ENCODE results near the gene SST.

SST gene

DNA sequence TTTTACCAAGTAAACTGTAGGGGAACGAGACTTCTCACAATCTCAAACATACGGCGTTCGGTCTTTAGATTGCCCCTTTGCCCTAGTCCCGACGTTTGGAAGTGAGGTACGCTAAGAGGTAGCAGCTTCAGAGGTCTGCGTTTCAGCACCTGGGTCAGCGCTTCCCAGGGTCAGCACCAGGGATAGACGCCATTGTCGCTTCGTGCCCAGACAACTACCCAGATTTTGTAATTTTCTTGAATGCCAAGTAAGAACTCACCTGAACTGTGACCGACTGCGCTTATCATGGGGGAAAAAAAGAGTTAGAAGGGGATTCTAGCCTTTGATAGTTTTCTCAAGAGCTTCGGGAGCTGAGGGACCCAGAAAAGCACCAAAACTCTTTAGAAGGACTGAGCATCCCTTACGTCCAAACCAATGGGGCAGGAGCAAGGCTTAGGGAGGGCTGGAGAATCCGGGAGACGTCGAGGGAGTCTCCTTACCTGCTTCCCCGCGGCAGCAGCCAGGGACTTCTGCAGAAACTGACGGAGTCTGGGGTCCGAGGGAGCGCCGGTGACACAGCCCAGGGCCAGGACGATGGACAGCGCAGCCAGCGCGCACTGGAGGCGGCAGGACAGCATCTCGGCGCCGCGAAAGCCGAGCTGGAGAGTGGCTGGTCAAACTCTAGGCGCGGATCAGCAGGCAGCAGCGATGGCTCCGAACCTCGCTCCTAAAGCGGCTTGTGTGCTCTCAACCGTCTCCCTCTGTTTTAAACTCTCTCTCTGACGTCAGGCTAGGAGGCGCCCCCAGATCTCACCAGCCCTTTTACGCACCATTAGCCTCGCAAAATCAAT is at the start of gene SST:
Gene SST, minus strand, starts transcription at position 720 of the 830 bp plus-strand sequence. Its CDS starts 103 bp downstream, at position 617.
- H3K4me3 Mint-ChIP-seq = no peak within 1 kb of the TSS
- H3K27ac Mint-ChIP-seq = no peak within 1 kb of the TSS
- DNase-seq (no peak), ATAC-seq (replicated peaks) (no peak)
- H3K9me3 Mint-ChIP-seq = no peaks in the 10 kb centered on the region
- H3K27me3 Mint-ChIP-seq = peaks cover 45 to 54% of the 10 kb centered on the region in 2 donors
- no peaks in the 10 kb centered on the region for H3K36me3 Mint-ChIP-seq
- peaks cover 6 to 7% of the 10 kb centered on the region in 2 donors for H3K4me1 Mint-ChIP-seq

DNA sequence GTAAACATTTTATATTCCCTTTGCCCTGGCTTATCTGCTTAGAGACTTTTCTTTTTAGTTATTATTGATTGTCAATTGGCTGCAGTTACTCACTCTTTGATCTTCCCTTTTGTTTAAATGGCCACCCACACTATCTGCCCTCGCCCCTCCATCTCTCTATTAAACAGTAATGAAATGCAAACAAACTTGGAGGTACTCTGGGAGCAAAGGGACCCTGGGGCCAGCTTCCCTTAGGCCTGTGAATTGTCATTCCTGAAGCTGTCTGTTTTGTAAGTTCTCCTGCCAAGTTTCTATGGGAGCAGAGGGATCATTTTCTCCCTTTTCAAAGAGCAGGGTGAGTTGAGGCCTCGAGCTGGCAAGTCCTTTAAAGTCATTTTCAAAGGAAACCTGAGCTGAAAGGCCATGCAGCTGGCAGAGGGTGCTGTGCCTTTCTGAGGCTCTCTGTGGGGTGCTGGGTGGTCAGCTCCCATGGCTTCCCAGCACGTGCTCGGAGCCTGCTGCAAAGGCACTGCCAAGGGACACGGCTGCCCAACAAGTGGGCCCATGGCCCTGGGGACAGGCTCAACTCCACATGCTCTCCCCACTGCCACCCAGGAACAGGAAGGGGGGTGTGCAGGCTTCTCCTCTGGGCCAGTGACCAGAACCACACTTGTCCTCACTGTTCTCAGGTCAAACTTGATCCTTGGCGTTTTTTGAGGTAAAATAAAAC is 49.6 kb upstream of the SST start:
- H3K4me3 Mint-ChIP-seq = no peak overlapping the region
- no peaks in the 10 kb centered on the region for H3K9me3 Mint-ChIP-seq
- peaks cover 0 to under 1% of the 10 kb centered on the region in 2 donors for H3K27me3 Mint-ChIP-seq
- H3K4me1 Mint-ChIP-seq = peaks cover 0 to under 1% of the 10 kb centered on the region in 2 donors
- peak in 1 of 2 donors; percentile 7 for ATAC-seq (replicated peaks)
- no peak for DNase-seq
- H3K36me3 Mint-ChIP-seq = peaks cover 20 to 32% of the 10 kb centered on the region in 2 donors
- H3K27ac Mint-ChIP-seq = peak overlapping the region; percentile 31

DNA sequence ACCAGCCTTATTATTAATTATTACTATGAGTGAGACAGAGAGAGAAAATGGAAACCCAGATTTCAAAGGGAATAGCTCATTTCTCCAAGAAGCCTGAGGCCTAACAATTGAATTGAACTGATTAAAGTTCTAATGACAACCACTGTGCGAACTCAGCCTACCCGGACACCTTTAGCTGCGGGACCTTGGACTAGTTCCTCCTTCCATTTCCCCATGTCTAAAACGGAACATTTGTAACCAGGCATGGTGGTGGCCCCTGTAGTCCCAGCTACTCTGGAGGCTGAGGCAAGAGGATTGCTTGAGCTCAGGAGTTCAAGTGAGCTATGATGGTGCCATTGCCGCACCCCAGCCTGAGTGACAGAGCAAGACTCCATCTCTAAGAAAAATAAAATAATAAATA is 48.6 kb upstream of the SST start:
- DNase-seq (no peak), ATAC-seq (replicated peaks) (no peak)
- peaks cover 14 to 24% of the 10 kb centered on the region in 2 donors for H3K36me3 Mint-ChIP-seq
- peaks cover 0 to 4% of the 10 kb centered on the region in 2 donors for H3K27me3 Mint-ChIP-seq
- H3K27ac Mint-ChIP-seq = no peak overlapping the region
- H3K9me3 Mint-ChIP-seq = no peaks in the 10 kb centered on the region
- H3K4me1 Mint-ChIP-seq = peaks cover 3 to 7% of the 10 kb centered on the region in 2 donors
- H3K4me3 Mint-ChIP-seq = no peak overlapping the region

DNA sequence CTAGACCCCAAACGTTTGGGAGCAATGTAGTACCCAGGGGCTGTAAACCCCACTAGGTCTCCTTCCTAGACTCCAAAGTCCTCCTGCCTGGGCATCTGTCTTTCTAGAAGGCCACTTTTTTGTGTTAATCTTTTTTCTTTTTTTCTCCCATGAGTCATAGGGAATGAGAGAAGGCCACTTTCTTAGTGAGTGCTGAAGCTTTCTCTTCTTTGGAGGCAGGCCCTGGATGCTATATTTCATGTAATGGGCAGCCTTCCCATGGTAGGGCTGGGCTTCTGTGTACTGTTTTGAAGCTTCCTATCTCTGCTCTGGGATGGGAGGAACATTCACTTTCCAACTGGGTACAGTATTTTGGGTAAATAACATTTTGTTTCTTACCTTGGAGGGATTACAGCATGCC is 47.4 kb upstream of the SST start:
- Mint-ChIP-seq H3K4me3 (no peak overlapping the region), H3K36me3 (peaks cover 10 to 16% of the 10 kb centered on the region in 2 donors), H3K9me3 (no peaks in the 10 kb centered on the region), H3K27ac (no peak overlapping the region), H3K27me3 (peaks cover 0 to 4% of the 10 kb centered on the region in 2 donors), H3K4me1 (peaks cover 3 to 7% of the 10 kb centered on the region in 2 donors)
- DNase-seq = no peak
- ATAC-seq (replicated peaks) = no peak

DNA sequence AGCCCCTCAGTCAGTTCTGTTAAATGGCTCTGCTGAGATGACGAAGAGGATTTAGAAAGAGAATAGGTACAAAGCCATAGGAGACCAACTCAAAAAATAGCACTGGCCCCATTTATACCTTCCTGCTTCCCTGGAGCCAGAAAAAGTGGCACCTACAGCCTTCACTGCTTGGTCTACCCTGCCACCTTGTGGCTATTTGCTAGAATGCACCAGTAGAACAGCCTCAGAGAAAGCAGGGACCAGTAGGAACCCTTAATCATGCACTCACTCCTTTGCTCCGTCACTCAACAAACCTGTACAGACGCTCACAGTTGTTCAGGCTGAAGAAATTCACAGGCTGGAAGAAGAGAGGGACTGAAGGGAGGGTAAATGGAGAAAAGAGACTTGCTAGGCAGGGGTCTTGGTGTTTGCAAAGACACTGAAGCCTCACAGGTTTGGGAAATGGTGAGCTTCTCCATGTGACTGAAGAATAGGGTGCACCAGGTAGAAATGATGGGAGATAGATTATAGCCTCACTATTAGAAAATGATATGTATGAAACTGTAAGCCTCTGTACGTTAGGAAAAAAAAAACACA is 44.3 kb upstream of the SST start:
- peak; percentile 91 to 96 for ATAC-seq (replicated peaks)
- Mint-ChIP-seq H3K36me3 (no peaks in the 10 kb centered on the region), H3K27me3 (peaks cover 0 to 4% of the 10 kb centered on the region in 2 donors), H3K9me3 (no peaks in the 10 kb centered on the region), H3K4me1 (peaks cover 3 to 7% of the 10 kb centered on the region in 2 donors), H3K27ac (peak overlapping the region; percentile 2), H3K4me3 (no peak overlapping the region)
- DNase-seq = peak; percentile 64

DNA sequence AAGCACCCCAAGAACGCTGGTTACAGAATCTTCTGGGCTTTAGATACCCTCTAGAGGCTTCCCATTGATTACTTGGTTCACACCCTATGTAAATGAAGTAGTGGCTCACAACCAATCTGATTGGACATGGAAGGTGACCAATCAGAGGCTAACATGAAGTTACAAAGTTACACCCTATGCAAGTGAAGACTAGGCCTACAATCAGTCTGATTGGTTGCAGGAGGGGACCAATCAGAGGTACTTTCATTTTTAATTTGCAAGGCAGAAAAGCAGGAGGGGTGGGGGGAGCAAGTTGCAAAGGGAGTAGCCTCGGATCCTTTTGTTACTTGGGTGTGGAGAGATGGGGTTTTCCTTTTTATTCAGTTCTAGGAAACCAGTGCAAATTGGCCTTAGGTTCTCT is 43.3 kb upstream of the SST start:
- no peaks in the 10 kb centered on the region for H3K9me3 Mint-ChIP-seq
- H3K4me1 Mint-ChIP-seq = peaks cover 3 to 7% of the 10 kb centered on the region in 2 donors
- no peaks in the 10 kb centered on the region for H3K36me3 Mint-ChIP-seq
- peaks cover 0 to 4% of the 10 kb centered on the region in 2 donors for H3K27me3 Mint-ChIP-seq
- no peak for DNase-seq
- H3K4me3 Mint-ChIP-seq = no peak overlapping the region
- ATAC-seq (replicated peaks) = peak; percentile 47 to 60
- H3K27ac Mint-ChIP-seq = no peak overlapping the region

DNA sequence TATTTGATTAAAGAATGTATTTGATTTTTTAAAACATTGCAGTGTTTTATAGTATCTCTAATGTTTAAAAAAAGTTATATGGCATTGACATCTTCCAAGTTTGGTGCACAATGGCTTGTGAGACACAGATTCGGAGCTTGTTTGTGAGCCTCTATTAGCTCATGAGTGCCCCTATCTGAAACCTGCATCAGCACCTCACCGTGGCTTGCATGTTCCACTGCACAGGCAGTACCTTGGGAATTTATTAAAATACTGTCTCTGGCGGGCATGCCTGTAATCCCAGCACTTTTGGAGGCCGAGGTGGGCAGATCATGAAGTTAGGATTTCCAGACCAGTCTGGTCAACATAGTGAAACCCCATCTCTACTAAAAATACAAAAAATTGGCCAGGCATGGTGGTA is 39.0 kb upstream of the SST start:
- H3K27ac Mint-ChIP-seq = no peak overlapping the region
- peaks cover 0 to under 1% of the 10 kb centered on the region in 2 donors for H3K4me1 Mint-ChIP-seq
- no peaks in the 10 kb centered on the region for H3K9me3 Mint-ChIP-seq
- H3K36me3 Mint-ChIP-seq = no peaks in the 10 kb centered on the region
- no peak for DNase-seq
- no peak for ATAC-seq (replicated peaks)
- no peak overlapping the region for H3K4me3 Mint-ChIP-seq
- H3K27me3 Mint-ChIP-seq = no peaks in the 10 kb centered on the region

DNA sequence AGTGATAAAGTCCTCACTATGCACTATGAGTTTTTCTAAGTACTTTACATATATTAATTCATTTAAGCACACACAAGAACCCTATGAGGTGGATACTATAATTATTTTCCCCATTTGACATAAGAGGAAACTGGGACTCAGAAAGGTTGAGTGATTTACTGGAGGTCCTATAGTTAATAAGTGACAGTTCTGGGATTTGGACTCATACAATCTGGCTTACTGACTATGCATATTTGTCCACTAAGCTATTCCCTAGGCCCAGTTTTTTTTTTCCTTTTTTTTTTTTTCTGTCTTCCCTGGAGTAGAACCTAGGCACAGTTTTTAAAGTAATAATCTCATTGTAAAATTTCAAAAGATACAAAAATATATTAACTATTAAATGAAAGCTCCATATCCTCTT is 38.5 kb upstream of the SST start:
- H3K27me3 Mint-ChIP-seq = no peaks in the 10 kb centered on the region
- H3K27ac Mint-ChIP-seq = no peak overlapping the region
- no peaks in the 10 kb centered on the region for H3K4me1 Mint-ChIP-seq
- H3K4me3 Mint-ChIP-seq = no peak overlapping the region
- DNase-seq = no peak
- no peaks in the 10 kb centered on the region for H3K36me3 Mint-ChIP-seq
- H3K9me3 Mint-ChIP-seq = no peaks in the 10 kb centered on the region
- ATAC-seq (replicated peaks) = no peak

DNA sequence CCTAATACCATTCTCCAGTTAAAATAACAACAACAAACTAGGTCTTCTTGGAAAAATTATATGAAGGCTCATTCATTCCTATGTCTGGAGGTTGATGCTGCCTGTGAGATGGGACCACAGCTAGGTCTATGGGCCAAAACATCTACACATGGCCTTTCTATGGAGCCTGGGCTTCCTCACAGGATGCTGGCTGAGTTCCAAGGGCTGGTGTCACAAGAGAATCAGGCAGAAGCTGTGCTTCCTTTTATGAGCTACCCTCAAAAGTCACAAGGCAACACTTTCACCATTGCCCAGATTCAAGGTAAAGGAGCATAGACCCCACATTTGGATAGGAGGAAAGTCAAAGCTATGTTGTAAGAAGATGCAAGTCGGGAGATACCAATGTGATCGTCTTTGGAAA is 36.8 kb upstream of the SST start:
- no peaks in the 10 kb centered on the region for H3K9me3 Mint-ChIP-seq
- no peaks in the 10 kb centered on the region for H3K27me3 Mint-ChIP-seq
- no peaks in the 10 kb centered on the region for H3K36me3 Mint-ChIP-seq
- no peak for ATAC-seq (replicated peaks)
- H3K4me3 Mint-ChIP-seq = no peak overlapping the region
- no peak overlapping the region for H3K27ac Mint-ChIP-seq
- DNase-seq = no peak
- H3K4me1 Mint-ChIP-seq = no peaks in the 10 kb centered on the region

DNA sequence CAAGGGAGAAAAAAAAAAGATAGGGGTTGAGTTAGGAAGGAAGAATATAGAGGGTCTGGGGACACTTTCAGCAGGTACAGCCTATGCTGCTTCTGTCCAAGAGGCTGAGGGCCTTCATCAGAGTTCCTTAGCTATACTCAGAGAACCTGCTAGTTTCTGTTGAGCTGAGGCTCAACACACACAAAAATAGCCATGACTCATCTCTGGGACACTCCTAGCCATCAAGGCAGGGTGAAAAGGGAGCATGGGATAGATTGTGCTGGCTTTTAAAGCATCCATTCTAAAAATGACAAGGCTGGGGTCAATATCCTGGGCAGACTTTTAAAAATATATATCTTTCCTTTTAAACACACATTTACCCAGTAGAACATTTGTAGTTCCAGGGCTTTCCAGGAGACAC is 35.0 kb upstream of the SST start:
- no peak overlapping the region for H3K27ac Mint-ChIP-seq
- no peaks in the 10 kb centered on the region for H3K4me1 Mint-ChIP-seq
- DNase-seq = no peak
- no peak for ATAC-seq (replicated peaks)
- H3K9me3 Mint-ChIP-seq = no peaks in the 10 kb centered on the region
- H3K27me3 Mint-ChIP-seq = no peaks in the 10 kb centered on the region
- no peak overlapping the region for H3K4me3 Mint-ChIP-seq
- H3K36me3 Mint-ChIP-seq = no peaks in the 10 kb centered on the region

DNA sequence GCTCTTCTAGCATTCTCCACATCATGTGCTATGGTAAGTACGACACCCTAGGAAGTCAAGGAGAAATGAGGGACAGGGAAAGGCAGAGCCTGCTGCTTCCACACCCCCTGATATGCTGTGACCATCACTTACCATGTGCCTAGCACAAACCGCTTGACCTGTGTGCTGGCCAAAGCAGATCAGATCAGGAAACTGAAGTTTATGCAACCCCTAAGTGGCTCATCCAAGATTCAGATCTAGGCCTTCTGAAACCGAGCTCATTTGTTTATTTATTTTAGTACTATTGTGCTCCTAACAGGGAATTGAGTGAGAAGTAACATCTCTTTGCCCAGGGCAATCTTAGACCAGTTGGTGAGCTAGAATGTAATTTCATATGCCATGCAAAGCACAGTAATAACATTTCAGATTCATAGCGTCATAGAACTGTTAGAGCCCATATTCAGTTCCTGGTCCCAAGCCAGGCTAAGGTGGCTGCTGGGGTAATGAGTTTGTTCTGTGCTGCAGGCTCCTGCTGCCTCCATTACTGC is 32.4 kb upstream of the SST start, which contains the start of gene RTP2:
Gene RTP2, minus strand, starts transcription at position 51 of the 527 bp plus-strand sequence. CDS start 429 bp downstream, outside the sequence.
- H3K27me3 Mint-ChIP-seq = peaks cover 0 to 4% of the 10 kb centered on the region in 2 donors
- H3K4me1 Mint-ChIP-seq = no peaks in the 10 kb centered on the region
- H3K4me3 Mint-ChIP-seq = no peak within 1 kb of the TSS
- no peak for DNase-seq
- ATAC-seq (replicated peaks) = no peak
- no peaks in the 10 kb centered on the region for H3K36me3 Mint-ChIP-seq
- no peaks in the 10 kb centered on the region for H3K9me3 Mint-ChIP-seq
- H3K27ac Mint-ChIP-seq = no peak within 1 kb of the TSS

DNA sequence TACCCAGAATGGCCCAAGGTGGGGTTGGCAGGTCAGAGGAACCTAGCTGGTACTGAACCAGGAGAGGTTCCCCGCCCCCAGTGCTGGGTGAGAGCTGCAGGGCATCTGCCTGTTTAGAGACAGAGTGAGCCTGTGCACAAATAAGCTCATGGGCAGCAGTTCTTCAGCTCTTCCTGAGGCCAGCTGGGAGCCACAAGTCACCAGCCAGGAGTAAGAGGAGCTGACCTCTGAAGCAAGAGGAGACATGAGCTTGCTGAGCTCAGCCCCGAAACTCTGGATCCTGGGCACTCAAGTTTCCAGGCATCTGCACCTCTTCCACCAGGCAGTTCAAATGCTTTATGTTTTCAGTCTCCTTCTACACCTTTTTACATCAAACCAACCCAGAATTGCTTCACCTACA is 30.1 kb upstream of the SST start:
- no peak for DNase-seq
- H3K4me3 Mint-ChIP-seq = no peak overlapping the region
- no peaks in the 10 kb centered on the region for H3K36me3 Mint-ChIP-seq
- H3K27ac Mint-ChIP-seq = no peak overlapping the region
- H3K27me3 Mint-ChIP-seq = peaks cover 10 to 16% of the 10 kb centered on the region in 2 donors
- ATAC-seq (replicated peaks) = no peak
- H3K9me3 Mint-ChIP-seq = no peaks in the 10 kb centered on the region
- H3K4me1 Mint-ChIP-seq = no peaks in the 10 kb centered on the region

DNA sequence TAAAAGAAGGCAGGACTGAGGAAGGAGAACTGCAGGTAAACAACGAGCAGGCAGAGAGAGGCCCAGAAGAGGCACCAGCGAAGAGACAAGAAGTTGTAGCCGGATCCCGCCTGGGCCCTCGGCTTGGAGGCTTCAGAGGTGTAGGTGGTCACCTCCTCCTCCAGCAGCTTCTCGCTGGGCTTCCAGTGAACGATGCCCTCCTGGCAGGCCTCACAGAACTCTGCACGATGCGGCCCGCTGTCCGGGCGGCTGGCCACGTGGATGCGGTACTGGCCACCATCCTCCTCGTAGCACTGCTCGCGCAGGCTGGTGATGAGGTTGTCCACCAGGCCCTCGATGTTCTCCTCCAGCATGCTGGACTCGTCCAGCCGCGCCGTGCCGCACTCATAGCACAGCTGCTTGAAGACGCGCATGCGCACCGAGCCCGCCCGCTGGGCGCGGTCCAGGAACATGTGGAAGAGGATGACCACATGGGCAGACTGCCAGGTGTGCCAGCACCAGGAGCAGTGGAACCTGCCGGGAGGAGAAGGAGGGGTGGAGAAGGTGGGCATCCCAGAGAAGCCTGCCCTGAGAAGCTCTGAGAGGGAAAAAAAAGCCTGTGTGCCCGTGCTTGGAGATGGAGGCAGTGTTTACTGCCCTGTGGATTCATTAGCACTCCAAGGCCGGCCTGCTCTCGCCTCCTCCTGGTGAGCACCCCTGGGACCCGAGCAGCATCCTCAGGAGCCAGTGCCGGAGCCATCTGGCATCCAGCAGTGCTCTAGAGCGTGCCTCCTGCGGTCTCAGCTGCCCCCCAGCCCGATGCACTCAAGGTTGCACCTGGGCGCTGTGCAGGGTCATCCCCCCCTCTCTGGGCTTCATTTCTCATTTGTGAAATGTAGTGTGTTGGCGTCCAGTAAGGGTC is 28.6 kb upstream of the SST start:
- ATAC-seq (replicated peaks) = no peak
- Mint-ChIP-seq H3K9me3 (no peaks in the 10 kb centered on the region), H3K4me3 (no peak overlapping the region)

More for the DNA sequence above, 28.6 kb upstream of the SST start:
- Mint-ChIP-seq H3K4me1 (no peaks in the 10 kb centered on the region), H3K27ac (no peak overlapping the region), H3K27me3 (peaks cover 19 to 26% of the 10 kb centered on the region in 2 donors), H3K36me3 (no peaks in the 10 kb centered on the region)
- DNase-seq = no peak

All from stimulated activated naive B cell treated with anti-CD40 and anti-IgM and Interleukin-4, amounts not matched to agents 10 μg/mL and 1 μg/mL and 100 μg/mL, for 72 hours (primary cell).